HG02938 (cell line): ENCODE data around the gene TPGS1.

Experiments used
- ATAC-seq: cut with Tn5 transposase; IDR thresholded peaks from one replicate; pipeline ENCODE4 v1.9.1; 2021; ENCODE audit warnings: mild to moderate bottlenecking, moderate library complexity; ENCODE audit not compliant: unreplicated experiment

Gene TPGS1

GRCh38 chr19:566403-566802 lies 59.1 kb downstream of the TPGS1 start:
- no peak for ATAC-seq

DNA sequence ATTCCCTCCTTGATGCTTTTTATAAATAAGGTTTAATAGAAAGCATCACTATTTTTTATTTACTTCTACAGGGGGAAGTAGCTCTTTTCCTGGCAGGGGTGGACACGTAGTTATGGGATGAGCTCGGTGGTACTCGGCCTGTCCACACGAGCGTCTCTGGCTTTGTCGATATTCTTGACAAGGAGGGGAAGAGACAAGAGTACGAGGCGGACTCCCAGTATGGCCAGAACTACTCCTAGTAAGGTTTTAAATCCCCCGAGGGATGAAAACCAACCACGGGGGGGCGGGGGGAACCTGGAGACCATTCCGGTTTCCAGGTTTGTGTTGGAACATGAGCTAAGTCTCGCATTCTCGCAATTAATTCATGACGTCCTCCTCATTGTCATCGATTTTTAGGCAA lies 59.5 kb downstream of the TPGS1 start:
- no peak for ATAC-seq

- ATAC-seq, result no peak
Observed at GRCh38 chr19:567296-567900, 60.1 kb downstream of the TPGS1 start.
